Endothelial cell of umbilical vein (primary cell): Measurements from ENCODE around the gene FANK1. TPM values are rescaled to one million over a fixed set of nuclear protein-coding genes. Genes with fewer than 3 reads are reported as not detected.

Experiments used
- BruUV-seq: library from RNA; stranded (reverse); fragments of 400-500 nt; replicated peaks from 2 replicates; lab custom pipeline; 2021; lab: Mats Ljungman, UMichigan
- CTCF ChIA-PET: fragments of 300-600, 350-600 bp; sonication (Branson Sonifier 250); formaldehyde crosslinking; loops from one replicate; lab custom pipeline; 2021; ENCODE audit warnings: antibody characterized with exemption, inconsistent platforms; lab: Charles Lee
- POLR2A ChIA-PET: fragments of 300-600, 350-600 bp; sonication (Branson Sonifier 250); formaldehyde crosslinking; loops from one replicate; lab custom pipeline; 2021; ENCODE audit warnings: antibody characterized with exemption, inconsistent platforms; lab: Charles Lee
- DNase-seq: peaks from one replicate; pipeline ENCODE4 v3.0.0-alpha.2; 2011; ENCODE audit warnings: low read depth, low spot score
- FAIRE-seq: peaks from 2 replicates; lab custom pipeline; 2011; peaks lifted over from hg19 to GRCh38; lab: Jason Lieb, UNC
- H2AFZ ChIP-seq: 2 replicates; pipeline ENCODE4 v1.6.0; 2012; ENCODE audit warnings: low read depth, low read length, control low read depth, inconsistent platforms
- H3K27ac ChIP-seq: 2 replicates; pipeline ENCODE4 v1.5.1; 2011; ENCODE audit warnings: low read depth, mild to moderate bottlenecking, control low read depth, low read length, moderate library complexity; ENCODE audit not compliant: insufficient read depth
- H3K27me3 ChIP-seq, 2 experiments: 2 replicates each; pipeline versions ENCODE4 v1.6.0 to v1.6.1; 2011; ENCODE audit warnings: low read length in 2 of 2, mixed read lengths in 1 of 2; ENCODE audit not compliant: control insufficient read depth in 2 of 2, insufficient read depth in 2 of 2
- H3K36me3 ChIP-seq, 2 experiments: 2 replicates in 1 of 2; 3 replicates in 1 of 2; pipeline ENCODE4 v1.5.1; 2011; ENCODE audit warnings: low read length in 2 of 2, mild to moderate bottlenecking in 1 of 2, moderate library complexity in 1 of 2; ENCODE audit not compliant: control insufficient read depth in 2 of 2, insufficient read depth in 2 of 2; ENCODE audit errors: extremely low read depth in 1 of 2
- H3K4me1 ChIP-seq: 3 replicates; pipeline ENCODE4 v1.5.1; 2011; ENCODE audit warnings: mild to moderate bottlenecking, low read length; ENCODE audit not compliant: control insufficient read depth, insufficient read depth; ENCODE audit errors: extremely low read depth
- H3K4me2 ChIP-seq: 2 replicates; pipeline ENCODE4 v1.6.1; 2011; ENCODE audit warnings: low read length, control low read depth, mixed read lengths; ENCODE audit not compliant: insufficient read depth
- H3K4me3 ChIP-seq, 3 experiments: fragments of 200-600 bp in 1 of 3; sonication (generic), shearing (Covaris generic) in 1 of 3; replicated peaks in 1 of 3; 2 replicates each; pipeline ENCODE4 v1.5.1; 2011 to 2016; ENCODE audit warnings: control low read depth in 3 of 3, low read length in 3 of 3, mild to moderate bottlenecking in 2 of 3, inconsistent platforms in 1 of 3, low read depth in 1 of 3, moderate library complexity in 1 of 3; ENCODE audit not compliant: insufficient read depth in 1 of 3
- H3K79me2 ChIP-seq: 2 replicates; pipeline ENCODE4 v1.6.0; 2012; ENCODE audit warnings: low read length, inconsistent platforms; ENCODE audit not compliant: control insufficient read depth, insufficient read depth
- H3K9ac ChIP-seq: replicated peaks from 2 replicates; pipeline ENCODE3; 2011; ENCODE audit warnings: low read length, control low read depth; ENCODE audit not compliant: insufficient read depth; ENCODE audit errors: extremely low read depth
- H3K9me1 ChIP-seq: replicated peaks from 3 replicates; pipeline ENCODE4 v1.6.0; 2011; ENCODE audit warnings: mild to moderate bottlenecking, low read length; ENCODE audit not compliant: control insufficient read depth, insufficient read depth; ENCODE audit errors: extremely low read depth
- H3K9me3 ChIP-seq: replicated peaks from 2 replicates; pipeline ENCODE4 v1.5.1; 2012; ENCODE audit warnings: low read length, inconsistent platforms; ENCODE audit not compliant: control insufficient read depth, insufficient read depth
- H4K20me1 ChIP-seq: replicated peaks from 2 replicates; pipeline ENCODE3; 2011; ENCODE audit warnings: mild to moderate bottlenecking, low read length; ENCODE audit not compliant: control insufficient read depth, insufficient read depth; ENCODE audit errors: extremely low read depth
- CTCF ChIP-seq, 2 donors: IDR thresholded peaks; 1 replicate in 1 of 2; 2 replicates in 1 of 2; pipeline ENCODE4 v1.5.1; 2011; ENCODE audit warnings: low read length in 2 of 2, mild to moderate bottlenecking in 2 of 2, moderate library complexity in 2 of 2, control low read depth in 1 of 2, inconsistent platforms in 1 of 2, low read depth in 1 of 2; ENCODE audit not compliant: insufficient read depth in 1 of 2; ENCODE audit errors: extremely low read depth in 1 of 2
- EZH2 ChIP-seq: IDR thresholded peaks from 2 replicates; pipeline ENCODE4 v1.6.1; 2012; ENCODE audit warnings: borderline replicate concordance, low read depth, mild to moderate bottlenecking, moderate library complexity, low read length, inconsistent platforms; ENCODE audit not compliant: severe bottlenecking
- FOS ChIP-seq: IDR thresholded peaks from 2 replicates; pipeline ENCODE4 v1.6.1; 2011; ENCODE audit warnings: mild to moderate bottlenecking, low read length, moderate library complexity, borderline replicate concordance; ENCODE audit not compliant: insufficient read depth
- GATA2 ChIP-seq: IDR thresholded peaks from 2 replicates; pipeline ENCODE4 v1.7.0; 2011; ENCODE audit warnings: low read depth, mild to moderate bottlenecking, moderate library complexity, mixed read lengths, low read length; ENCODE audit not compliant: insufficient read length, insufficient read depth
- JUN ChIP-seq: IDR thresholded peaks from 2 replicates; pipeline ENCODE4 v1.6.1; 2011; ENCODE audit warnings: borderline replicate concordance, low read depth; ENCODE audit not compliant: insufficient read length, insufficient read depth
- MYC ChIP-seq: IDR thresholded peaks from one replicate; pipeline ENCODE4 v1.6.1; 2011; ENCODE audit warnings: mild to moderate bottlenecking, low read depth, low read length
- POLR2A ChIP-seq: IDR thresholded peaks from 2 replicates; pipeline ENCODE4 v1.6.1; 2012; ENCODE audit warnings: low read depth, mild to moderate bottlenecking, control low read depth, low read length
- POLR2AphosphoS5 ChIP-seq: IDR thresholded peaks from 2 replicates; pipeline ENCODE4 v1.6.1; 2012; ENCODE audit warnings: low read depth, mild to moderate bottlenecking, control low read depth, low read length, moderate library complexity; ENCODE audit not compliant: insufficient read depth
- dilution Hi-C: fragments of 300-500 bp; cut with MboI; formaldehyde crosslinking; loops from one replicate; pipeline ENCODE4 v1.15.0; 2019; ENCODE audit warnings: low sequenced_read_pairs; ENCODE audit not compliant: extremely low pct_ligation_motif_present
- intact Hi-C: fragments of 100-400 bp; cut with micrococcal nuclease; formaldehyde crosslinking; loops from one replicate; pipeline ENCODE4 v1.10.0; 2022
- polyA plus RNA-seq, 4 experiments: library from polyadenylated mRNA; depleted of rRNA in 3 of 4; stranded (reverse) in 3 of 4; unstranded in 1 of 4; fragments of >200 nt; gene quantifications; 2 replicates each; pipeline versions ENCODE4 v1.2.1 to v1.2.3, GENCODE V29; 2011 to 2012; ENCODE audit warnings: missing spikeins in 1 of 4
- total RNA-seq: library from RNA; stranded (reverse); gene quantifications from 2 replicates; pipeline ENCODE4 v1.2.3, GENCODE V29; 2021
- TF ChIP-seq, protein P1 (sequence below): IDR thresholded peaks from 2 replicates; pipeline ENCODE4 v1.6.1; 2011; ENCODE audit not compliant: insufficient read depth, insufficient read length

Gene FANK1
- total and polyA plus RNA-seq, 2 donors (not counting 3 experiments of a cell fraction or from before 2014, with no cell fraction given): 1.6 to 1.9 TPM

GRCh38 chr10:126004752-126005151 is 108.4 kb downstream of the FANK1 start:
- ChIA-PET POLR2A (no interaction called here), CTCF (interaction anchor here (1.2 kb wide), 1 partner anchor 93 kb away, joined by 3 read pairs; no protein-coding TSS in a partner anchor)
- Histone ChIP-seq H4K20me1 (no peaks in the 10 kb centered on the region), H3K4me2 (no peak overlapping the region), H3K79me2 (no peaks in the 10 kb centered on the region), H3K4me1 (peaks cover under 1% of the 10 kb centered on the region), H3K9ac (no peak overlapping the region), H3K4me3 (no peak overlapping the region), H3K27me3 (no peaks in the 10 kb centered on the region), H2AFZ (no peak overlapping the region), H3K9me3 (no peaks in the 10 kb centered on the region), H3K9me1 (no peaks in the 10 kb centered on the region), H3K27ac (no peak overlapping the region), H3K36me3 (no peaks in the 10 kb centered on the region)
- no peak for FAIRE-seq
- intact Hi-C loops (no loop called here), dilution Hi-C loops (no loop called here)
- DNase-seq: no peak
- no peak for TF ChIP-seq CTCF (IDR thresholded peaks at IDR 0.05; ENCODE audit: extremely low read depth in 1 of 2, insufficient read depth in 1 of 2, low read depth in 1 of 2, low read length in 2 of 2)
- no peak for TF ChIP-seq JUN
- TF ChIP-seq EZH2: no peak
- TF ChIP-seq, protein P1, sequence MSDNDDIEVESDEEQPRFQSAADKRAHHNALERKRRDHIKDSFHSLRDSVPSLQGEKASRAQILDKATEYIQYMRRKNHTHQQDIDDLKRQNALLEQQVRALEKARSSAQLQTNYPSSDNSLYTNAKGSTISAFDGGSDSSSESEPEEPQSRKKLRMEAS: no peak
- TF ChIP-seq GATA2: no peak
- no peak for TF ChIP-seq MYC
- TF ChIP-seq POLR2A: no peak
- TF ChIP-seq POLR2AphosphoS5: no peak
- TF ChIP-seq FOS: no peak
- BruUV-seq: no TSS peak
